HFFc6 (cell line): ENCODE measurements around the gene POM121. TPM values are rescaled to one million over a fixed set of nuclear protein-coding genes. Genes with fewer than 3 reads are reported as not detected.
"Not testable (repeated sequence)": the region's sequence is repeated elsewhere in the genome, so short reads cannot be mapped to it uniquely, and the experiment has no call there.

Source experiments
- DNase-seq: peaks from one replicate; pipeline ENCODE4 v3.0.0-alpha.2; 2018
- H3K27ac Mint-ChIP-seq: 2 replicates; pipeline ENCODE4 v1.8.0; 2020; ENCODE audit warnings: mild to moderate bottlenecking, mixed read lengths
- H3K27me3 Mint-ChIP-seq: 2 replicates; pipeline ENCODE4 v1.8.0; 2021; ENCODE audit warnings: mild to moderate bottlenecking, moderate library complexity, mixed read lengths; ENCODE audit not compliant: insufficient read depth
- H3K36me3 Mint-ChIP-seq: 2 replicates; pipeline ENCODE4 v1.8.0; 2021; ENCODE audit warnings: low read depth, mixed read lengths
- H3K4me1 Mint-ChIP-seq: 2 replicates; pipeline ENCODE4 v1.8.0; 2020; ENCODE audit warnings: low read depth, mixed read lengths
- H3K4me3 Mint-ChIP-seq: 2 replicates; pipeline ENCODE4 v1.8.0; 2020; ENCODE audit warnings: mild to moderate bottlenecking, moderate library complexity, mixed read lengths
- H3K9me3 Mint-ChIP-seq: 2 replicates; pipeline ENCODE4 v1.8.0; 2020; ENCODE audit warnings: mild to moderate bottlenecking, mixed read lengths
- total RNA-seq, 6 experiments: library from RNA; stranded (reverse); fragmentation: NEBNext Ultra II Directional; extraction: Animal tissue kit (Norgen Biotek cat#: 25700); gene quantifications; 2 replicates in 1 of 6; 3 replicates in 5 of 6; pipeline ENCODE4 v1.2.3, GENCODE V29; 2021

The POM121 gene
- total RNA-seq, 6 experiments from 2014 or later = 40.4 to 43.9 (median 42.2) TPM

GRCh38 chr7:72944937-72945336 is 20.0 kb downstream of the POM121 start:
- H3K27me3 Mint-ChIP-seq, H3K4me1 Mint-ChIP-seq, H3K27ac Mint-ChIP-seq, H3K36me3 Mint-ChIP-seq, DNase-seq, H3K9me3 Mint-ChIP-seq, H3K4me3 Mint-ChIP-seq: not testable (repeated sequence)

- not testable (repeated sequence) for DNase-seq, H3K9me3 Mint-ChIP-seq, H3K4me1 Mint-ChIP-seq, H3K36me3 Mint-ChIP-seq, H3K27ac Mint-ChIP-seq, H3K4me3 Mint-ChIP-seq, H3K27me3 Mint-ChIP-seq
Observed at GRCh38 chr7:72945597-72945996, 20.7 kb downstream of the POM121 start.

DNA sequence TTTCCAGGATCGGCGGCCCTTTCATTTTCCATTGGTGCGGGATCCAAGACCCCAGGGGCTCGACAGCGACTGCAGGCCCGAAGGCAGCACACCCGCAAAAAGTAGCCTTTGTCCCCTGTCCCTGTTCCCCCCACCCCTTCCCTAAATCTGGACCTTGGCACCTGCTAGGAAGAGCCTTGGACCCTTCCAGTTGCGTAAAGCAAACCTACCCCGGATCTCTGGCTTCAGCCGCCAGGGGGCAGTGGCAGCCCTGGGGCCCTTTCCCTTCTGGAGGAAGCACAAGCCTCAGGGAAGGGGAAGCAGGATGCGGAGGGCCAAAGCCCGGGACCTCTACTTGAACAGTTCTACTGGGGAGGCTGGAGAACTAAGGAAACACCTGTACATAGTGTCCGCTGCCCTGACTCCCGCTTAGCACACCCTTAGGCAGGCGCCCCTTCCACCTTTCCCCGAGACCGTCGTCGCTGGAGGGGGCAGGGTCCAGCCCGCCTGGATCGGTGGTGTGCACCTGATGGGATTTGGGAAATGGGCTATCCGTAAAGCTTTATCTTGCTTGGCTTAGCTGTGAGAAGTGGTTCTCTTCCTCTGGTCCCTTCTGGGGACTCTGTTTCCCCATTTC is 21.3 kb downstream of the POM121 start:
- H3K27ac Mint-ChIP-seq, DNase-seq, H3K4me1 Mint-ChIP-seq, H3K27me3 Mint-ChIP-seq, H3K4me3 Mint-ChIP-seq, H3K9me3 Mint-ChIP-seq, H3K36me3 Mint-ChIP-seq: not testable (repeated sequence)

- not testable (repeated sequence) for H3K36me3 Mint-ChIP-seq, DNase-seq, H3K9me3 Mint-ChIP-seq, H3K27ac Mint-ChIP-seq, H3K4me1 Mint-ChIP-seq, H3K4me3 Mint-ChIP-seq, H3K27me3 Mint-ChIP-seq
Observed at GRCh38 chr7:72948714-72949113, 23.8 kb downstream of the POM121 start.

- not testable (repeated sequence) for H3K9me3 Mint-ChIP-seq, H3K4me3 Mint-ChIP-seq, H3K27me3 Mint-ChIP-seq, H3K27ac Mint-ChIP-seq, H3K4me1 Mint-ChIP-seq, H3K36me3 Mint-ChIP-seq, DNase-seq
Observed at GRCh38 chr7:72949276-72949675, 24.4 kb downstream of the POM121 start.

DNA sequence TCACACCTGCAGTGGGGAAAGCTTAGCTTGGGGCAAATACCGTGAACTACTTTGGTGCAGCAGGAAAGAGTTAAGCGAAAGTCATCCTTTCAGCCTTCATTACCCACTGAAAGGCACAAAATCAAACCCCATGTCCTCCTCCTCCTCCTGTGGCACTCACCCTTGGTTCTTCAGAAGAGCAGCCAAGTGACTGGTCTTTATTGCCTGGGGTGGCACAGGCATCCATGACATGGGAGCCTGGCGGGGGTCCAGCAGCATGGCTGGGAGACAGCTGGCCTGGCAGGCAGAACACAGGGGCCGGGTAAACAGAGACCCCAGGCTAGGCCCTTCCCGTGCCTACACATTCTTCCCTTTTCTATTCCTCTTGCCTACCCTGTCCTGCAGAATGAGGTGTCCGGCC is 24.8 kb downstream of the POM121 start:
- H3K4me3 Mint-ChIP-seq = not testable (repeated sequence)

GRCh38 chr7:72950432-72950831 is 25.5 kb downstream of the POM121 start:
- H3K27me3 Mint-ChIP-seq, H3K4me1 Mint-ChIP-seq, H3K9me3 Mint-ChIP-seq, H3K36me3 Mint-ChIP-seq, DNase-seq, H3K27ac Mint-ChIP-seq, H3K4me3 Mint-ChIP-seq: not testable (repeated sequence)

More for the DNA sequence above, 24.8 kb downstream of the POM121 start:
- DNase-seq, H3K27ac Mint-ChIP-seq, H3K36me3 Mint-ChIP-seq, H3K27me3 Mint-ChIP-seq, H3K4me1 Mint-ChIP-seq, H3K9me3 Mint-ChIP-seq: not testable (repeated sequence)

GRCh38 chr7:72953901-72954562 is 29.1 kb downstream of the POM121 start:
- not testable (repeated sequence) for H3K27ac Mint-ChIP-seq, DNase-seq, H3K4me1 Mint-ChIP-seq, H3K9me3 Mint-ChIP-seq, H3K36me3 Mint-ChIP-seq, H3K27me3 Mint-ChIP-seq
- H3K4me3 Mint-ChIP-seq = peak overlapping the region; percentile 41; the same call in 1 of the 2 replicates

- H3K4me3 Mint-ChIP-seq = peak overlapping the region; percentile 71
- DNase-seq = not testable (repeated sequence)
Observed at GRCh38 chr7:72954563-72955198, 29.8 kb downstream of the POM121 start.

DNA sequence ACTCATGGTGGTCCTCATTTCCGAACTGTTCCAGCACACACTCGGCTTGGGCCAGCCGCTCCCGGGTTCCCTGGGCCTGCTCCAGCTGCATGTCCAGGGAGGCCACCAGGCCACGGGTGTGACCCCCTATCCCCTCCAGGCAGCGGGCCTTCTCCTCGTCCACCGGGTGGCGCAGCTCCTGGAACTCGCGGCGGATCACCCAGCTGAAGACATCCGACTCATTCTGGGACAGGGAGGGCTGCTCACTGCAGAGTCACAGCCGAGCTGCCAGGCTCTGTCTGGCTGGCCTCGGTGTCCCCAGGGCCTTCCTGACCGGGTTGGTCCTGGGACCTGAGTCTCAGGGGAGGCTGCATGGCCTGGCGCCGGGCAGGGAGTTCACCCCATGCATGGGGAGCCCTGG is 35.1 kb downstream of the POM121 start:
- not testable (repeated sequence) for H3K4me3 Mint-ChIP-seq, H3K36me3 Mint-ChIP-seq, H3K4me1 Mint-ChIP-seq, H3K27me3 Mint-ChIP-seq, DNase-seq, H3K9me3 Mint-ChIP-seq, H3K27ac Mint-ChIP-seq

More at GRCh38 chr7:72954563-72955198, 29.8 kb downstream of the POM121 start:
- H3K27ac Mint-ChIP-seq, H3K4me1 Mint-ChIP-seq, H3K9me3 Mint-ChIP-seq, H3K27me3 Mint-ChIP-seq, H3K36me3 Mint-ChIP-seq: not testable (repeated sequence)

- not testable (repeated sequence) for H3K4me1 Mint-ChIP-seq, H3K27ac Mint-ChIP-seq, H3K4me3 Mint-ChIP-seq, H3K9me3 Mint-ChIP-seq, DNase-seq, H3K27me3 Mint-ChIP-seq, H3K36me3 Mint-ChIP-seq
Observed at GRCh38 chr7:72960626-72961345, 35.9 kb downstream of the POM121 start.

- H3K27me3 Mint-ChIP-seq, H3K4me1 Mint-ChIP-seq, DNase-seq, H3K4me3 Mint-ChIP-seq, H3K27ac Mint-ChIP-seq, H3K36me3 Mint-ChIP-seq, H3K9me3 Mint-ChIP-seq: not testable (repeated sequence)
Observed at GRCh38 chr7:72961346-72961650, 36.4 kb downstream of the POM121 start.

GRCh38 chr7:72963056-72963455 is 38.2 kb downstream of the POM121 start:
- not testable (repeated sequence) for H3K9me3 Mint-ChIP-seq, H3K27ac Mint-ChIP-seq, H3K4me3 Mint-ChIP-seq, H3K27me3 Mint-ChIP-seq, H3K36me3 Mint-ChIP-seq, H3K4me1 Mint-ChIP-seq, DNase-seq
